ENCODE measurements around the gene LARP6. TPM values are rescaled to one million over a fixed set of nuclear protein-coding genes. Genes with fewer than 3 reads are reported as not detected.

Gene LARP6
- total RNA-seq, 2 experiments from 2014 or later, result not detected

GRCh38 chr15:70791259-70791658, 62.7 kb downstream of the LARP6 start:
- Histone ChIP-seq H4K20me1 (ENCODE audit: insufficient read depth, low read length) (no peaks in the 10 kb centered on the region), H3K79me2 (ENCODE audit: insufficient read depth, low read depth, low read length) (no peaks in the 10 kb centered on the region), H3K9me2 (ENCODE audit: insufficient read depth, low read length) (no peaks in the 10 kb centered on the region), H3K27ac (ENCODE audit: low read depth, low read length, poor library complexity, severe bottlenecking) (no peak overlapping the region), H3K4me3 (ENCODE audit: low read depth, low read length, poor library complexity, severe bottlenecking) (no peak overlapping the region), H3K9me3 (ENCODE audit: low read length) (no peaks in the 10 kb centered on the region), H3K4me2 (ENCODE audit: low read length) (no peak overlapping the region), H3K4me1 (ENCODE audit: insufficient read depth, low read length, poor library complexity, severe bottlenecking) (no peaks in the 10 kb centered on the region), H2AFZ (ENCODE audit: low read length) (no peak overlapping the region), H3K36me3 (ENCODE audit: insufficient read depth, low read length) (no peaks in the 10 kb centered on the region)
- no peak for DNase-seq (ENCODE audit: low spot score)
- ChIA-PET CTCF (ENCODE audit: unreplicated experiment) (no interaction called here), POLR2A (no interaction called here)
- intact Hi-C loops (cut with micrococcal nuclease; ENCODE audit: unreplicated experiment), result no loop called here
- TF ChIP-seq EZH2phosphoT487 (IDR thresholded peaks at IDR 0.05; ENCODE audit: borderline replicate concordance, low read depth, low read length), result no peak
- no peak for TF ChIP-seq CTCF (conservative IDR thresholded peaks at IDR 0.05; ENCODE audit: low read length)
- BruUV-seq (replicated peaks), result no TSS peak

- CTCF ChIA-PET (ENCODE audit: unreplicated experiment), result no interaction called here
- BruUV-seq (replicated peaks), result no TSS peak
Measured at GRCh38 chr15:70789213-70789612, 64.7 kb downstream of the LARP6 start.

More at GRCh38 chr15:70789213-70789612, 64.7 kb downstream of the LARP6 start:
- no peak for DNase-seq (ENCODE audit: low spot score)
- no peak overlapping the region for H2AFZ ChIP-seq (ENCODE audit: low read length)
- no peaks in the 10 kb centered on the region for H3K79me2 ChIP-seq (ENCODE audit: insufficient read depth, low read depth, low read length)
- no peaks in the 10 kb centered on the region for H4K20me1 ChIP-seq (ENCODE audit: insufficient read depth, low read length)
- POLR2A ChIA-PET, result interaction anchor here (0.7 kb wide), 1 partner anchor 65 kb away, joined by 3 read pairs; no protein-coding TSS in a partner anchor
- H3K4me3 ChIP-seq (ENCODE audit: low read depth, low read length, poor library complexity, severe bottlenecking), result no peak overlapping the region
- TF ChIP-seq EZH2phosphoT487 (IDR thresholded peaks at IDR 0.05; ENCODE audit: borderline replicate concordance, low read depth, low read length), result no peak
- no peak for TF ChIP-seq CTCF (conservative IDR thresholded peaks at IDR 0.05; ENCODE audit: low read length)
- intact Hi-C loops (cut with micrococcal nuclease; ENCODE audit: unreplicated experiment), result no loop called here
- no peaks in the 10 kb centered on the region for H3K9me3 ChIP-seq (ENCODE audit: low read length)
- no peaks in the 10 kb centered on the region for H3K4me1 ChIP-seq (ENCODE audit: insufficient read depth, low read length, poor library complexity, severe bottlenecking)
- no peak overlapping the region for H3K4me2 ChIP-seq (ENCODE audit: low read length)
- H3K9me2 ChIP-seq (ENCODE audit: insufficient read depth, low read length), result no peaks in the 10 kb centered on the region
- no peak overlapping the region for H3K27ac ChIP-seq (ENCODE audit: low read depth, low read length, poor library complexity, severe bottlenecking)
- no peaks in the 10 kb centered on the region for H3K36me3 ChIP-seq (ENCODE audit: insufficient read depth, low read length)
